Activated CD4-positive, alpha-beta T cell treated with anti-CD3 and anti-CD28 coated beads, Interleukin-2, amount 50 U/mL, for 24 hours (primary cell): ENCODE data around the gene PLPPR3.

Experiments
- DNase-seq, 2 donors: peaks; one replicate each; pipeline ENCODE4 v3.0.0-alpha.2; 2020; ENCODE audit warnings: low read depth in 1 of 2, low spot score in 1 of 2

PLPPR3 gene

DNA sequence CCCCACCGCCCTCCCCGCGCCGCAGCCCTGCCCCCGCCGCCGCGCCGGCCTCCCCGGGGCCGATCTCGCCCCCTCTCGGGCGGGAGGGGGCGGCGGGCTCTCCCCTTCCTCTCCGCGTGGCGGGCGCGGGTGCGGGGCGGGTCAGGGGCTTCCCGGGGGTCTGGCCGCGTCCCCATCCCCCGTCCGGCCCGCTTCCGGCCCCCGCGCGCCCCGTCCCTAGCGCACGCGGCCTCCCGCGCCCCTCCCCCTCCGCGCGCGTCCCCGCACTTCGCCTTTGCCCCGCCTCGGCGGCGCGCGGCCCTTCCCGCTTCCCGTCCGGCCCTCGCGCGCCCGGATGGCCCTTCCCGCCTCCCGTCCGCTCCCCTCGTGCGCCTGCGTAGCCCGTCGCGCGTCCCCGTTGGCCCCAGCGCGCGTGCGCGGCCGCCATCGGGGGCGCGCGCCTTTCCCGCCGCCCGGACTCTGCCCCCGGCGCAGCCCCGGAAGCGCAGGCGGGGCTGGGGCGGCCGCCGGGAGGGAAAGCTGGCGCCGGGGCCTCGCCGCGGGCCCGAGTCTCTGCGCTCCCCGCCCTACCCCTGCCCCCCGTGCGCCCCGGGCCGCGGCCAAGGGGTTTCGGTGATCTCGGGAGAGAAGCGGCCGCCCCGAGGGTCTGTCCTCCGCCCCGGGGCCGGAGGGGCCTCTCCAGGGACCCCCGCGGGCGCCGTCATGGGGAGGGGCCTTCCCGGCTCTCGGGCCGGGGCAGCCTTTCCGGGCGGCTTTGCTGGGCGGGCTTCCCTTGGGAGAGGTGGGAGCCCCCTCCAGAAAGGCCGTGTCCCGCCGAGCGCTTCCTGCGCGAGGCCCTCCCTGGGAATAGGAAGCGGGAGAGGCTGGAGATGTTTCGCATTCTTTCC is 24.0 kb downstream of the PLPPR3 start:
- DNase-seq, result peak; percentile 72 to 84

DNA sequence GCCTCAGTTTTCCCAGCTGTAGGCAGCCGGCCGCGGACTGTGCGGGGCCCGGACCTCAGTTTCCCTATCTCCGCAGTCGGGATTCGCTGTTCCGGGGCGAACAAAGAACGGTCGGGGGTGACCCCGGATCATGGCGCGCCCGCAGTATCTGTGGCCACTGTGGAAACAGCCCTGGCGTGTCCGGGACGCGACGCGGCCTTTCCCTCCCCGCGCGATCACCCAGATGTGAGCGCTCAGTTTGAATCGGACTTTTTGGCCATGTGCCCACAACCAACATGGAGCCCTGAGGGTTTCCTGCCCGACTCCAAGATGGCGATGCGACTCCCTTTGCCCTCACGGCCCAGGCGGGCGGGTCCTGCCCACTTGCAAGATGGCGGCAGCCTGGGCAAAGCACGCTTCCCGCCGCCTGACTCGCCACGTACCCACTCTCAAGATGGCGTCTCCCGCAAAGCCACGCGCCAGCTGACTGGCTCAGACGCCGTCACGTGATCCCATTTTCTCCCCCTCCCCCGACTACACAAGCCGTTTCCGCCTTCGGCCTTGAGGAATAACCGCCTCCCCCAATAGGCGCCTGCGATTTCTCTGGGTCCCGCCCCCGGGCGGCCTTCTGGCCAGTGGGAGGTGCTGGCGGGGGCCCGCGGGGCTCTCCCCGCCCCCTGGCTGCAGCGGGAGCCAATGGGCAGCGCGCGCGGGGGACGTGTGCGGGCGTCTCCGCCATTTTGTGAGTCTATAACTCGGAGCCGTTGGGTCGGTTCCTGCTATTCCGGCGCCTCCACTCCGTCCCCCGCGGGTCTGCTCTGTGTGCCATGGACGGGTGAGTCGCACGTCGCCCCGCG is 24.8 kb downstream of the PLPPR3 start, which contains the start of gene PTBP1:
TSS of gene PTBP1 (plus strand) at position 761 of the 836 bp plus-strand sequence. CDS start at position 807, 46 bp downstream.
- DNase-seq, result peak; percentile 95 to 99

DNA sequence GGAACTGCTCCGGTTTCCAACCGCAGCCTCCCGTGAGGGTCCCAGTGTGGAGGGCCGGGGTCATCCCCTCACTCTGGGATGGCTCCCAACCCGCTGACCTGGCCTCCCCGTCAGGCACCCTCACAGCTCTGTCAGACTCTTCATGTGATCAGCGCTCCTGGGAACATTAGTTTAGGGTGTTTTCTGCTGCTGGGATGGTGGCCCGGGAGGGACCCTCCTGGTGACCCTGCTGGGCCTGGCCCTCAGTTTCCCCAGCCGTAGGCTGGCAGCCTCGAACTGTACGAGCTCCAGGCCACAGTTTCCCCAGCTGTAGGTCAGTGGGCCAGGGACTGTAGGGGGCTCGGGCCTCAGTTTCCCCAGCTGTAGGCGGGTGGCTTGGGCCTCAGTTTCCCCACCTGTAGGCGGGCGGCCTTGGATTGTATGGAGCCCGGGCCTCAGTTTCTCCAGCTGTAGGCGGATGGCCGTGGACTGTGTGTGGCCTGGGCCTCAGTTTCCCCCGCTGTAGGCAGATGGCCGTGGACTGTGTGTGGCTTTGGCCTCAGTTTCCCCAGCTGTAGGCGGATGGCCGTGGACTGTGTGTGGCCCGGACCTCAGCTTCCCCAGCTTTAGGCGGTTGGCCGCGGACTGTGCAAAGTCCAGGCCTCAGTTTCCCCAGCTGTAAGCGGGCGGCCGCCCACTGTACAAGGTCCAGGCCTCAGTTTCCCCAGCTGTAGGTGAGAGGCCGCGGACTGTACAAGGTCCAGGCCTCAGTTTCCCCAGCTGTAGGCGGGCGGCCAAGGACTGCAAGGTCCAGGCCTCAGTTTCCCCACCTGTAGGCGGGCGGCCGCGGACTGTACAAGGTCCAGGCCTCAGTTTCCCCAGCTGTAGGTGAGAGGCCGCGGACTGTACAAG is 25.8 kb downstream of the PLPPR3 start:
- DNase-seq, result no peak

DNA sequence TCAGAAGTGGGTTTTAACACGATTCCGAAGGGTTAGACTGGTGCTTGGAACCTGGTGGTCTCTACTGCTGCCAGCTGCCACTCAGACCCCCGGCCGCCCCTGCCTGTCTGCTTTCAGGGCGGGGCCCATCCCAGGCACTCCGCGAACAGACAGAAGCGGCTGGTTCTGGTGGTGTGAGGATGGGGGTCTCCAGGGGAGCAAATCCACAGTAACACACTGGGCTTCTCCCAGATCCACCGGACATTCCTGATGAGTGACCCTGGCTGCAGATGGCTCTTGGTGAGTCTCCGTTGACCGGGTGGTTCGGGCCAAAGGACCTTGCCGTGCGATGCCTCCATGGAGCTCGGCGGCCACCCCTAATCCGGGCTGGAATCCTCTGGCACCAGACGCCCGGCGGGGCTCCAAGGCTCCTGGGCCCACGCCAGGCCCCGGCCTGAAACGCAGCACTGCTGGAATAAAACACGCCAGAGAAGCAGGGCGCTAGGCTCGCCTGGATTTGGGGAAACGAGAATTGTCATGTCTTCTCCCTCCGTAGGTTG is 26.6 kb downstream of the PLPPR3 start:
- DNase-seq, result no peak

DNA sequence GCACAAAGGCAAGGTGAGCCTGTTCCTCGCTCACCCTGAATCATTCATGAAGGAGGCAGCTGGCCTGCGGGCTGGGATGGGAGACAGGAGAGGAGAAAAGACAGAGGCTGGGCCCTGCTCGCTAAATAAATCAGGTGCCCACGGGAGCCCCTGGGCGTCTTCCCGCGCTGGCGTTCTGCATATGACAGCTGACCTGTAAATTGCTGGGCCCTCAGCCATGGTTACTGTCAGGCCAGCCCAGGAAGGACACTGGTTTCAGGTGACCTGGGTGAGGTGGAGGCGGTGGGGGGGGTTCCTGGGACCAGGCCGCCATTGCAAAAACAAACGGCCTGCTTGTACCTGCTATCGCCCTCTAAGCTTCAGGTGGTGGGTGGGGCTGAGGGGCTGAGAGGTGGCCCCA is 27.9 kb downstream of the PLPPR3 start:
- DNase-seq, result no peak

DNA sequence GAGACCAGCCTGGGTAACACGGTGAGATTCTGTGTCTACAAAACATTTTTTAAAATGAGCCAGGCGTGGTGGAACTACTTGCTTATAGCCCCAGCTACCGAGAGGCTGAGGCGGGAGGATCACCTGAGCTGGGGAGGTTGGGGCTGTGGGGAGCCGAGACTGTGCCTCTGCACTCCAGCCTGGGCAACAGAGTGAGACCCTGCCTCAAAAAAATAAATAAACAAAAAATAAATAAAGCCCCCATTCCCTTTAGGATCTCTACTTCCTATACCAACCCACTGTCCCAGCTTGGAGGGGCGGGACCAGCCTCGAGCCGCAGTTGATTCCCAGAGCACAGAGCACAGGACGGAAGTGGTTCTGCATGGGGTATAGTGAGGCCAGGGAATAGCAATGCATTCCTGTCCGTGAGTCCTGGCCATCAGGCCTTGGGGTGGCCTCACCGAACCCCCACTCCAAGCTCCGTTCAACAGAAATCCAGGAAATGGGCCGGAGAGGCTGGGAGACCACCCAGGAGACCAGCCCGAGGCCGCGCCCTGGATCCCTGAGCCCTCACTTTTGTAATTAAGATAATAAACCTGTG is 29.4 kb downstream of the PLPPR3 start:
- DNase-seq, result no peak

DNA sequence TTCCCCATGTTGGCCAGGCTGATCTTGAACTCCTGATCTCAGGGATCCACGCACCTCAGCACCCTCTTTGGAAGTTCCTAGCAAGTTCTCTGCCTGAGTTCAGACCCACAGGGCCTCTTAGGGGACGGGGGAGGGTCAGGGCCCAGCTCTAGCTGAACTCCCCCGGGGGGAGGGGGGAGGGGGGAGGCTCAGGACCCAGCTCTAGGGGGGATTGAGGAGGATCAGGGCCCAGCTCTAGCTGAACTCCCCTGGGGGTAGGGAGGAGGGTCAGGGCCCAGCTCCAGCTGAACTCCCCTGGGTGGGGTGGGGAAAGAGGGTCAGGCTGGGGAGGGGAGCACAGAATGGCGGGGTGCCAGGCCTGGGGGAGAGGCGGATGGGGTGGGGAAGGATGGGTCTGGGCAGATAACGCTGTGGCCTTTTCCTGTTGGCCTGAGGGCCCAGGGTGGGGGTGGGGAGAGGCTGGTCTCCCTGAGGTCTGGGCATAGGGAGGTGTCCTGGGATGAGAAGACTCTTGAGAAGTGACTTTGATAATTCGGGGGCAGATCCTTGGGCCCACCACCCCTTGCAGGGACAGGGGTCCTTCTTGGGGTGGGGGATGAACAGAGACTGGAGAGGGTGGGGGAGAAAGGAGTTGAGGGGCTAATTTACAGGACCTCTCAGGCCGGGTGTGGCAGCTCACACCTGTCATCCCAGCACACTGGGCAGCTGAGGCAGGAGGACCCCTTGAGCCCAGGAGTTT is 30.0 kb downstream of the PLPPR3 start:
- no peak for DNase-seq

DNA sequence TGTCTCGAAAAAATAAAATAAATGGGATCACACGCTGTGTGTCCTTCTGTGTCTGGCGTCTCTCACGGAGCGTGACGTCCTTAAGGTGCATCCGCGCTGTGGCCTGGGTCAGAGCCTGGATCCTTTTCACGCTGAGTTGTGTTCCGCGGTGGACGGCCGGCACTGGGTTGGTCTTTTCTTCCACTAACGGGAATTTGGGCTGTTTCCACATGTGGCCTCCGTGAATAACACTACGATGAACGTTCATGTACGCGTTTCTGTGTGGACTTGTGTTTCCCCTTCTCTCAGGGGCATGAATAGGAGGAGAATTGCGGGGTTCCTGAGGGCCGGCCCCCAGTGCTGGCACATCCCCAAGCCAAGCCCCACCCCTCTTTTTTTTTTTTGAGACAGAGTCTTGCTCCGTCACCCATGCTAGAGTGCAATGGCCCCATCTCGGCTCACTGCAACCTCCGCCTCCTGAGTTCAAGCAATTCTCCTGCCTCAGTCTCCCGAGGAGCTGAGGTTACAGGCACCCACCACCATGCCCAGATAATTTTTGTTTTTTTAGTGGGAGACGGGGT is 30.7 kb downstream of the PLPPR3 start:
- DNase-seq, result no peak

DNA sequence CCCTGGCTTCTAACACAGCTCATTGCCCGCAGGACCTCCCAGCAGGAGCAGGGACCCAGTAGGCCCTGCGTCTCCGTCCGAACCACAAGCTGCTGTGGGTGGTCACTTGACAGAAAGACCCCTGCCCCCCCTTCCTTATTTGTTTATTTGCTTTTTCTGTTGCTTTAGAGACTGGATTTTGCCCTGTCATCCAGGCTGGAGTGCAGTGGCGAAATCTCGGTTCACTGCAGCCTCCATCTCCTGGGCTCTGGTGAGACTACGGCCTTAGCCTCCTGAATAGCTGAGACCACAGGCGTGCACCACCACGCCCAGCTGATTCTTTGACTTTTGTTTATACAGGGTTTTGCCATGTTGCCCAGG is 32.1 kb downstream of the PLPPR3 start:
- DNase-seq, result no peak

DNA sequence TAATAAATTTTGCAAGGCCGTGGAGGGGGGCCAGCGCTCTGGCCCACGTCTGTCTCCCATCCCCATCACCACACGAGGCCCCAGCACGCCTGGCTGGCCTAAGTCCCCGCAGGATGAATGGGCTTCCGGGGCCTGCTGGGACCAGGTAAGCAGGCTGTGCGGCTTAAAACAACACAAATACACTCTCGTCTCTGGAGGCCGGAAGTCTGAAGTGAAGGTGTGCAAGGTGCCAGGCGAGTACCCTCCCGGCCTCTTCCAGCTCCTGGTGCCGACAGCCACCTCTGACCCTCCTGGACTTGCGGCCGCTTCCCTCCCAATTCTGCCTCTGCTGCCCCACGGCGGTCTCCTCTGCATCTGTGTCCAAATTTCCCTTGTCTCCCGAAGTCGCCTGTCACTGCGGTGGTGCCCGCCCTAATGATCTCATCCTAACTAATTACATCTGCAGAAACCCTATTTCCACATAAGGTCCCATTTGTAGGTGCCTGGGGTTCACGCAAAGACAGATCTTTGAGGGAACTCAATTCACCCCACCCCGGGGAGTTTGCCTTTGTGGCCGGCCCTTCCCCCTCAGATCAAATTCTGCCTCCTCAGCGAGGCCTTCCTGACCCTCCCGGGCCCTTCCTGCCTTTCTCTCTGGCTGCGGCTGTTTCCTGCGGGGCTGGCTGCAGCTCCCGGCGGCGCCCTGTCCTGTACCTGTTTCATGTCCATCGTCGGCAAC is 32.6 kb downstream of the PLPPR3 start:
- DNase-seq, result no peak

DNA sequence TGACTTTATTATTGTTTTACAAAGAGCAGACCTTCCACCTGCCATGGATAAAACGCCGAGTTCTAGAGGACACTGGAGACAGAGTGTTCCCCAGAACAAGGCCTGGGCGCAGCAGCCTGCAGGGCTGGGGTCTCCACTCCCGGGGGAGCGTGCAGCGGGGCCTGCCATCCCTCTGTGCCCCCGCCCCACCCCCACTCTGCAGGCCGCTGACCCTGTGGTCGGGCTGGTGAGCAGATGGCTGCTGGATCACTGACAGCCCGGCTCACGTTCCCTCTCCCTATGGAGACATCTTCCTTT is 33.1 kb downstream of the PLPPR3 start:
- no peak for DNase-seq

DNA sequence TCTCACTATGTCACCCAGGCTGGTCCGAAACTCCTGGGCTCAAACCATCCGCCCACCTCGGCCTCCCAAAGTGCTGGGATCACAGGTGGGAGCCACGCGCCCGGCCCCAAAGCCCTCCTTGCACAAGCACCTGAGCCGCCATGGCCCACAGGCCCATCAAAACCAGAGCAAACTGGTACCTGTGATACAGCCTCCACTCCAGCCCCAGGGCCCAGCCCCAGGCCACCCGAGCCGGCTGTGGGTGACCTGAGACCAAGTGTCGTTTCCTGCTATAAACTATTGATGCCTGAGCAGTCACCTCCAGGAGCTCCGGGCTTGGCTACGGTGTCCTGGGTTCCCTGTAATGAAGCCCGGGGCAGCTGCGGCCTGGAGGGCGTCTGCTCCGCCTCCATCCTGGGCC is 34.2 kb downstream of the PLPPR3 start:
- DNase-seq, result no peak

DNA sequence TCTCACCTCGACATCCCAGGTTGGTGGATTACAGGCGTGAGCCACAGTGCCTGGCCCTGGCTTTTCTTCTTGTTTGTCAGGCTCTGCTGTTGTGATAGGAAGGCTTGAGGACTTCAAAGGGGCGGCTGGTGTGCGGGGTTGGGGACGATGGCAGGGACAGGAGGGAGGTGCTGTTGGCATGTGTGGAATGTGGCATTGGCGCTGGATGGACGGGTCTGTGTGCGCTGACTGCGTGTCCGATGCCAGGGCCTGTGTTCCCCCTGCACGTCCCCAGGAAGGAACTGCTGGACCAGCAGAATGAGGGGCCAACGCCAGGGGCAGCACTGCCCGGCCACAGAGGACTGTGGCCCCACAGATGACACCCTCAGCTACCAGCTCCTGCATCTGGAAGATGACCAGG is 37.2 kb downstream of the PLPPR3 start:
- no peak for DNase-seq

DNA sequence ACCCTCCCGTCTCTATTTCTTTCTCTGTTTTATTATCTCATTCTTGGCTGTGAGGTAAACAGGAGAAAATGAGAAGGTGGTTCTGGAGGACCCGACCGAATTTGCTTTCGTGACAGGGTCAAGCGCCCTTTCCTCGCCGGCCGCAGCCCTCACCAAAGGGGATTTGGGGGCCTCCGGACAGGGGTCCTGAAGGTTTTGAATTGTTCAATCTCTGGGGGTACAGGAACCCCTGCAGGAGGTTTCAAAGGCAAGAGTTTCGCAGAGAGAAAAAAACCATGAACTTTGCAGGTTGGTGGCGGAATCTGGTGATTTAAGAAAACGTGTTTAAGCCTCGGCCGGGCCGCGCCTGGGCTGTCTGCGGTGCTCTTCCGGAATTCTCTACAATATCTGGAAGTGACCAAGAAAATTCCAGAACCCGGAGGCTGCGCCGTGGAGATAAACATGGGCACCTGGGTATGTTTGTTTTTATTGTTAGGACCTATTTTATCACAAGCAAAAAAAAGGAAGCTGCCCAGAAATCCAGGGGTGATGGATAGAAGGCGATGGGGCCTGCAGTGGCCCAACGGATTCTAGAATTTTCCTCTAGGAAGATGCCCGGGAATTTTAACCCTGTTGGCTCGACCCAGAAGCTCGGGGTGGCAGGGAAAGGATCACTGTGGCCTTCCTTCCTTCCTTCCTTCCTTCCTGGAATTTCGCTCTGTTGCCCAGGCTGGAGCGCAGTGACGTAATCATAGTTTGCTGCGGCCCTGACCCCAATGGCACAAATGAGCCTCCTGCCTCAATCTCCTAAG is 38.7 kb downstream of the PLPPR3 start:
- no peak for DNase-seq

DNA sequence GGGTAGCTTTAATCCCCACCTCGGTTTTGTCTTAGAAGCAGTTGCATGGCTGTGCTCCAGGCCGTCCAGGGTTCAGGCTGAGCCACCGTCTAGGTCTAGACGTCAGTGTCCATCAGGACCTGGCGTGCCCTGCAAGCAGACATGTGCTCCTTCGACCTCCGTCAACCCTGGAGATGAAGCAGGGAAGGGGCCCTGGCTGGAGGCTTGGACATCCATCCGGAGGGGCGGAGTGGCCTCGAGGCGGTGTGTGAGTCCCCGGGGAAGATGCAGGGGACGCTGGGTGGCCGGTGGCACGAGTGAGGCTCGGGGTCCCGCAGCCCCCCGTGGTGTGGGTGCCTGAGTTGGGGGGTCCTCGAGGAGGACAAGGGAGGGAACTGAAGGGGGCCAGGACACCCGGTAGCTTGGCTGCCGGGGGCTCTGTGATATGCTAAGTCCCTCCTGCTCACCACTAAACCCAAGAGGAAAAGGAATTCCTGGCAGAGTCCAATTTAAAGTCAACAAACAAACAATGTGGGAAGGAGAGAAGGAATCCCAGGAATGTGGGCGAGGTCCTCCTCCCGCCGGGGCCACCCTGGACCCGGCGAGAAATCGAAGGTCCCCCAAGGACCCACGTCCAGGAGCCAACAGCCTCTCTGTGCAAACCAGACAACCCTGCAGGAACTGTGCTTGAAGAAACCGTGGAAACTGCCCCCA is 39.4 kb downstream of the PLPPR3 start:
- DNase-seq, result no peak

DNA sequence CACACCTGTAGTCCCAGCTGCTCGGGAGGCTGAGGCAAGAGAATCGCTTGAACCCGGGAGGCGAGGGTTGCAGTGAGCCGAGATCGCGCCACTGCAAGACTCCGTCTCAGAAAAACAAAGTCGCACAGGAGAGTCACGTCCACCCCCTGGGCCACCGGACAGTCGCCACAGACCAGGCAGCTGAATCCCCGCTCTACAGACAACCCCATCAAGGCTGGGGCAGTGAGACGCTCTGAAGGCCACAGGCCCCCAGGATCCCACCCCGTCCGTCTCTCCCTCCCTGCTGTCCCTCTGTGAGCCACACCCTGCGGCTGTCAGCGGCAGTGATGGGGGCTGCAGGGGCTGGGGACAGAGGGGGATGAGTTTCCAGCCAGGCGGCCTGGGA is 40.0 kb downstream of the PLPPR3 start:
- no peak for DNase-seq

DNA sequence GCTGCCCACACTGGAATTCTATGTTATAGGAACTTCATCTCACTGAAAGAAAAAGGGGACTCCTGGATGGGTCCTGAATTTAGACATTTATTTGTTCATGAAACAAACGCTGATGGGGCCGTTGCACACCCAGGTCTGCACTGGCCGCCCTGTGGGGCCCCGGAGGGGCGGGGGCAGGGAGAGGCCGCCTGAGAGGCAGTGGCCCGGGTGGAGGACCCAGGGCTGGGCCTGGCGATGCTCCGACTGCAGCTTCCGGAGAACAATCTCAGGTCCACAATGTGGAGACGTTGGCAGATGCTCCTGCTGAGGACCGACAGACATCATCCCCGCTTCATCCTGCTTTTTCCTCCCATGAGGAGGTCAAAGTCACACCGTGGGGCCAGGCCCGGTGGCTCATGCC is 40.8 kb downstream of the PLPPR3 start:
- no peak for DNase-seq
